Skeletal muscle satellite cell (primary cell): Measurements from ENCODE around the gene DNAJA3.

Experiments
- H3K27me3 ChIP-seq: 2 replicates; pipeline ENCODE4 v1.7.0; 2013; ENCODE audit warnings: low read length; ENCODE audit not compliant: control insufficient read depth, insufficient read depth
- H3K36me3 ChIP-seq: 2 replicates; pipeline ENCODE4 v1.7.0; 2013; ENCODE audit warnings: mild to moderate bottlenecking, control low read depth, low read length; ENCODE audit not compliant: insufficient read depth
- H3K4me1 ChIP-seq: 2 replicates; pipeline ENCODE4 v1.7.0; 2013; ENCODE audit warnings: low read length; ENCODE audit not compliant: control insufficient read depth, insufficient read depth
- H3K4me2 ChIP-seq: 2 replicates; pipeline ENCODE4 v1.7.0; 2013; ENCODE audit warnings: mild to moderate bottlenecking, low read length
- H3K4me3 ChIP-seq: 2 replicates; pipeline ENCODE4 v1.7.0; 2013; ENCODE audit warnings: low read length
- H3K9ac ChIP-seq: 2 replicates; pipeline ENCODE4 v1.7.0; 2013; ENCODE audit warnings: mild to moderate bottlenecking, low read depth, low read length, moderate library complexity
- H3K9me3 ChIP-seq: replicated peaks from 2 replicates; pipeline ENCODE4 v1.7.0; 2013; ENCODE audit warnings: mild to moderate bottlenecking, control low read depth, low read length

DNAJA3 gene

GRCh38 chr16:4475880-4476788 is 50.5 kb downstream of the DNAJA3 start, which contains the start of gene HMOX2:
Gene HMOX2, plus strand, starts transcription at chr16:4476398. Its CDS starts 29,127 bp downstream, at chr16:4505525.
- Histone ChIP-seq H3K4me1 (peaks cover 21% of the 10 kb centered on the region), H3K9me3 (no peaks in the 10 kb centered on the region), H3K4me2 (peak within 1 kb of the TSS; percentile 92), H3K36me3 (no peaks in the 10 kb centered on the region), H3K4me3 (peak within 1 kb of the TSS; percentile 91), H3K27me3 (no peaks in the 10 kb centered on the region), H3K9ac (peak within 1 kb of the TSS; percentile 87)

DNA sequence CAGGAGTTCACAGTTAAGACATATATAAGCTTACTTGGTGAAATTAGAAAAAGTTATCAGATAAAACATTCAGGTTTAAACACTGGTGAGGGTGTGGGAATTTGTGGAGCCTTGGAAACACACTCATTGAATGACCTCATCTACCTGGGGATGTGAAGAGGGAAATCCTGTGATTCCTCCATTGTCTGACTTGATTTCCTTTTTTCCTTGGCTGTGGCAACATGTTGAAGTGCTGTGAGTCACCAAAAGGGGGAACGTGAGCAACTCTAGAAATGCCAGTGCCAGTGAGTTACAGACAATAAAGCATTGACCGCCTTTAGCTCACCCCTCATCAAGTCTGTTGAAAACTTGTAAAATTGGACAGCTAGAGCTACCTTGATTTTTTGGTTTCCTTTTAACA is 52.3 kb downstream of the DNAJA3 start:
- H3K27me3 ChIP-seq: no peaks in the 10 kb centered on the region
- no peaks in the 10 kb centered on the region for H3K36me3 ChIP-seq
- H3K9ac ChIP-seq: no peak overlapping the region
- H3K4me1 ChIP-seq: peaks cover 21% of the 10 kb centered on the region
- H3K4me2 ChIP-seq: peak overlapping the region; percentile 92
- no peak overlapping the region for H3K4me3 ChIP-seq
- H3K9me3 ChIP-seq: no peaks in the 10 kb centered on the region

GRCh38 chr16:4481526-4481925 is 55.9 kb downstream of the DNAJA3 start:
- Histone ChIP-seq H3K4me3 (no peak overlapping the region), H3K36me3 (peaks cover 12% of the 10 kb centered on the region), H3K27me3 (no peaks in the 10 kb centered on the region), H3K9ac (no peak overlapping the region), H3K4me1 (peaks cover 7% of the 10 kb centered on the region), H3K9me3 (no peaks in the 10 kb centered on the region), H3K4me2 (no peak overlapping the region)

GRCh38 chr16:4481963-4482362 is 56.3 kb downstream of the DNAJA3 start:
- Histone ChIP-seq H3K27me3 (no peaks in the 10 kb centered on the region), H3K9ac (no peak overlapping the region), H3K4me2 (no peak overlapping the region), H3K4me1 (peaks cover 7% of the 10 kb centered on the region), H3K9me3 (no peaks in the 10 kb centered on the region), H3K4me3 (no peak overlapping the region), H3K36me3 (peaks cover 12% of the 10 kb centered on the region)

DNA sequence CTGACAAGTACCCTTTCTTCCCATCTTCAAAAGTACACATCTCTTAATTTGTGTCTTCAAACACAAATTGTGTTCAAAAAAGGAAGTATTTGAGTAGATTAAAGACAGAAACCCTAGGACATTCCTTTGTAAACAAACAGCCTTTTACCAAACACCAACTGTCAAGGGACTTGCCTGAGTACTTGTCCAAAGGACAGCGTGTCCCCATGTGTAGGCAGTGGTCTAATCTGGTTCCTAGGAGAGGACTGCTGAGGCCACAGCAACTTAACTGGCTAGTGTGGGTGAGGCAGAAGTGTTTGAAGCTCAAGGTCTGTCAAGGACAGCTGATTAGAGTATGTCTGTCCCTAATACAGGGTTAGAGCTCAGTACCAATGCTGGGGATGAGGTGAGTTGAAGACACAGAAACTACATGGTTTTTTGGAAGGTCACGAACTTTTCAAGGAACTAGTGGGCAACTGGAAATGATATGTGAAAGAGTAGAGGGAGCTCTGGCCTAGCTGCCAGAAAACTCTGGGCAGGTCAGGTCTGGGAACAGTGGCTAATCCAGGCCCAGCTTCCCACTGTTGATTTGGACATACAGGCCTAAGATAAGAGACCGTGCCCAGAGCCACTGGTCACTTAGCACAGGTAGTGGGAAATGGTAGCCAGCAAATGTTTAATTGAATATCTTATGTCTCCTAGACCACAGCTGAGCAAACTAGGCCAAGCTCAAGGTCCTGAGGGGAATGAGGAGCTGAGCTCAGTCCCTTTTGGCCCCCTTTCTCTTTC is 60.6 kb downstream of the DNAJA3 start:
- Histone ChIP-seq H3K4me1 (peaks cover 21% of the 10 kb centered on the region), H3K4me2 (no peak overlapping the region), H3K27me3 (no peaks in the 10 kb centered on the region), H3K36me3 (peaks cover 12% of the 10 kb centered on the region), H3K9me3 (no peaks in the 10 kb centered on the region), H3K4me3 (no peak overlapping the region), H3K9ac (no peak overlapping the region)

- H3K4me1 ChIP-seq: peaks cover 21% of the 10 kb centered on the region
- H3K9me3 ChIP-seq: no peaks in the 10 kb centered on the region
- H3K27me3 ChIP-seq: no peaks in the 10 kb centered on the region
- peak overlapping the region; percentile 8 for H3K9ac ChIP-seq
- H3K4me2 ChIP-seq: no peak overlapping the region
- no peak overlapping the region for H3K4me3 ChIP-seq
- peaks cover 12% of the 10 kb centered on the region for H3K36me3 ChIP-seq
Measured at GRCh38 chr16:4487955-4488498, 62.4 kb downstream of the DNAJA3 start.

GRCh38 chr16:4488499-4488967 is 62.9 kb downstream of the DNAJA3 start:
- Histone ChIP-seq H3K9me3 (no peaks in the 10 kb centered on the region), H3K36me3 (peaks cover 12% of the 10 kb centered on the region), H3K4me3 (no peak overlapping the region), H3K27me3 (no peaks in the 10 kb centered on the region), H3K9ac (peak overlapping the region; percentile 8), H3K4me1 (peaks cover 21% of the 10 kb centered on the region), H3K4me2 (peak overlapping the region; percentile 26)

DNA sequence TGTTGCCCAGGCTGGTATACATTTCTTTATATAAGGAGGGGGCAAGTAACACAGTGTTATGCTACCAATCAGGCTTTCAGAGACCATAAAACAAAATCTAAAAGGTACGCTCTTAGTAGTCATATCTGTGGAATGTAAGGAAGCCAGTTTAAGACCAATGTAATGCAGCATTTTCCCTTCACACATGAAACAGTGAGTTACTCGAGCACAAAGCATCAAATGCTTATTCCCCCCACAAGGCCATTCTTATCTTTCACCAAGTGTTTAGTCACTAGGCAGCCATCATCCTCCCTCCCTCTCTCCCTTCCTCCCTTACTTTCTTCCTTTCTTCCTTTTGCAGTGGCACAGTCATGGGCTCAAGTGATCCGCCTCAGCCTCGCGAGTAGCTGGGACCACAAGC is 63.4 kb downstream of the DNAJA3 start:
- Histone ChIP-seq H3K4me3 (no peak overlapping the region), H3K9ac (no peak overlapping the region), H3K4me2 (peak overlapping the region; percentile 26), H3K27me3 (no peaks in the 10 kb centered on the region), H3K9me3 (no peaks in the 10 kb centered on the region), H3K4me1 (peaks cover 21% of the 10 kb centered on the region), H3K36me3 (peaks cover 12% of the 10 kb centered on the region)

DNA sequence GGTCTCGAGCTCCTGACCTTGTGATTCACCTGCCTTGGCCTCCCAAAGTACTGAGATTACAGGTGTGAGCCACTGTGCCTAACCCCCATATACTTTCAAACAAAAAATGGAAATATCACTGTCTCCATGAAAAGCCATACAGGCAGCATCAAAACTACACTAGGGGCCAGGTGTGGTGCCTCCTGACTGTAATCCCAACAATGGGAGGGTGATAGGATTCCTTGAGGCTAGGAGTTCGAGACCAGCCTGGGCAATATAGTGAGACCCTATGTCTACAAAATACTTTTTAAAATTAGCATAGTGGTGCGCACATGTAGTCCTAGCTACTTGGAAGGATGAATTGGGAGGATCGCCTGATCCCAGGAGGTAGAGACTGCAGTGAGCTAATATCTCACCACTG is 66.2 kb downstream of the DNAJA3 start:
- H3K4me2 ChIP-seq: no peak overlapping the region
- H3K4me1 ChIP-seq: peaks cover 50% of the 10 kb centered on the region
- no peak overlapping the region for H3K9ac ChIP-seq
- H3K27me3 ChIP-seq: no peaks in the 10 kb centered on the region
- H3K9me3 ChIP-seq: no peaks in the 10 kb centered on the region
- peaks cover 1% of the 10 kb centered on the region for H3K36me3 ChIP-seq
- H3K4me3 ChIP-seq: no peak overlapping the region

DNA sequence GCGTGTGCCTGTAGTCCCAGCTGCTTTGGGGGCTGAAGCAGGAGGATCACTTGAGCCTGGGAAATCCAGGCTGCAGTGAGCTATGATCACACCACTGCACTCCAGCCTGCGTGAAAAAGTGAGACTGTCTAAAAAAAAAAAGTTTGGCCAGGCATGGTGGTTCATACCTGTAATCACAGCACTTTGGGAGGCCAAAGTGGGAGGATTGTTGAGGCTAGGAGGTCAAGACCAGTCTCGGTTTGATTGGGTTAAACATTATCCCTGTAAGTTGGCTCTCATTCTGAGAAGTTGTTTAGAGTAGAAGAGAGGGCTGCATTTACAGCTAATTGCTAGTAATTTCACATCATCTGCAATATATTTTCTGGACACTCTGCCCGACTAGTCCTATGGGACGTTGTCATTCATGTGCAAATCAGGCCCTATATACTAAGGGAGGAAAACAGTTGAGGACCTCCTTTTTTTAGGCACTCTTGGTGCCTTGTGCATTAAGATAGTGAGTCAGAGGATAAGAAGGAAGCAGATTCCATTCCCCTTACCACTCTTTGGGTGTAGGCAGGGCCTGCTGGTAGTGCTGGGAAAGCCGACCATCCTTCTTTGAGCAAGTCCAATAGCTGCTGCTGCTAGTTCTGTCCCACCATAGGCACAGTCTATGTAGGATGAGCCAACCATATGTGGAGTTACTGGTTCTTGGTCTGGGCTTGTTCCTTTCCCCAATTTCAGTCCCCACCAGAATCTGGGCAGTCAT is 69.2 kb downstream of the DNAJA3 start:
- H3K9me3 ChIP-seq: no peaks in the 10 kb centered on the region
- H3K4me2 ChIP-seq: peak overlapping the region; percentile 25
- H3K4me3 ChIP-seq: no peak overlapping the region
- no peaks in the 10 kb centered on the region for H3K27me3 ChIP-seq
- H3K36me3 ChIP-seq: peaks cover 10% of the 10 kb centered on the region
- H3K9ac ChIP-seq: peak overlapping the region; percentile 16
- H3K4me1 ChIP-seq: peaks cover 36% of the 10 kb centered on the region

DNA sequence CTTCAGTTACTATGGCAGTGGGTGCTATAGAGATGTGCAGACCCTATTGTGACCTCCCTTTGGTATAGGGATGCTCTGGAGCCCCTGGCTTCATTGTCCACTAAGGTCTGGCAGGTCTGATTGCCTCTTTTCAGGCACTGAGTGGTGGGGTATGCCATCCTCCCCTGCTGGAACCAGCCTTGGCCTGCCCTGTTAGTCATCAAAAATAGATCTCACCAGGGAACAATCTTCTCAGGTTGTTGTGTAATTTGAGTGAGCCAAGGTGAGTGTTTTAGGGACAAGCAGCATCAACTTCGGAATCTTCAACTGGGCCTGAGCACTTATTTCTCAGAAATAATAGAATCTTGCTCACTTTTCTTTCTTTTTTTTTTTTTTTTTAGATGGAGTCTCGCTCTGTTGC is 70.1 kb downstream of the DNAJA3 start:
- no peaks in the 10 kb centered on the region for H3K27me3 ChIP-seq
- H3K4me1 ChIP-seq: peaks cover 44% of the 10 kb centered on the region
- H3K9me3 ChIP-seq: no peaks in the 10 kb centered on the region
- H3K4me2 ChIP-seq: no peak overlapping the region
- H3K4me3 ChIP-seq: no peak overlapping the region
- peaks cover 10% of the 10 kb centered on the region for H3K36me3 ChIP-seq
- H3K9ac ChIP-seq: peak overlapping the region; percentile 16
